B cell (primary cell): ENCODE results near the gene PDZD7. TPM values are rescaled to one million over a fixed set of nuclear protein-coding genes. Genes with fewer than 3 reads are reported as not detected.

Experiments used
- ATAC-seq: fragments of 200-7000 bp; cut with Tn5 transposase; one replicate; pipeline ENCODE4 v1.10.0; 2021; ENCODE audit warnings: low read depth, mild to moderate bottlenecking, moderate number of reproducible peaks, moderate library complexity
- CTCF ChIA-PET: fragments of 350-600 bp; sonication (Branson Sonifier 250); formaldehyde crosslinking; loops from one replicate; lab custom pipeline; 2021; ENCODE audit warnings: antibody characterized with exemption, inconsistent platforms; lab: Charles Lee
- POLR2A ChIA-PET: fragments of 350-600 bp; sonication (Branson Sonifier 250); formaldehyde crosslinking; loops from one replicate; lab custom pipeline; 2021; ENCODE audit warnings: antibody characterized with exemption; lab: Charles Lee
- DNase-seq: peaks from one replicate; pipeline ENCODE4 v3.0.0; 2013
- H2AFZ ChIP-seq: 2 replicates; pipeline ENCODE4 v1.6.1; 2012; ENCODE audit warnings: mild to moderate bottlenecking, low read depth, low read length; ENCODE audit not compliant: insufficient read depth, poor library complexity, severe bottlenecking
- H3K27ac ChIP-seq, 2 donors: 1 replicate in 1 of 2; 2 replicates in 1 of 2; pipeline ENCODE4 v1.5.1; 2012 to 2013; ENCODE audit warnings: low read length in 2 of 2, mild to moderate bottlenecking in 2 of 2, moderate library complexity in 1 of 2
- H3K27me3 ChIP-seq, 4 experiments: fragments of 200-600 bp in 1 of 4; sonication (generic) in 1 of 4; replicated peaks in 1 of 4; 1 replicate in 2 of 4; 2 replicates in 2 of 4; pipeline versions ENCODE4 v1.6.1 to v1.7.0; 2013 to 2016; ENCODE audit warnings: low read length in 3 of 4, mild to moderate bottlenecking in 2 of 4, mixed read lengths in 1 of 4, moderate library complexity in 1 of 4; ENCODE audit not compliant: insufficient read depth in 4 of 4, control insufficient read depth in 3 of 4; ENCODE audit errors: control extremely low read depth in 1 of 4
- H3K36me3 ChIP-seq, 2 experiments: replicated peaks in 1 of 2; 1 replicate in 1 of 2; 2 replicates in 1 of 2; pipeline versions ENCODE4 v1.6.1 to v1.7.1; 2013; ENCODE audit warnings: low read length in 1 of 2; ENCODE audit not compliant: insufficient read depth in 2 of 2, control insufficient read depth in 1 of 2; ENCODE audit errors: control extremely low read depth in 1 of 2, extremely low read depth in 1 of 2
- H3K4me1 ChIP-seq, 2 donors: fragments of 200-600 bp in 1 of 2; sonication (generic) in 1 of 2; 1 replicate in 1 of 2; 2 replicates in 1 of 2; pipeline versions ENCODE4 v1.5.1 to v1.6.1; 2013 to 2017; ENCODE audit warnings: low read length in 2 of 2; ENCODE audit not compliant: control insufficient read depth in 2 of 2, insufficient read depth in 2 of 2
- H3K4me2 ChIP-seq: replicated peaks from 2 replicates; pipeline ENCODE3; 2012; ENCODE audit warnings: mild to moderate bottlenecking, low read depth, low read length; ENCODE audit not compliant: poor library complexity, severe bottlenecking
- H3K4me3 ChIP-seq, 5 experiments: fragments of 200-600 bp in 1 of 5; sonication (generic) in 1 of 5; 1 replicate in 3 of 5; 2 replicates in 2 of 5; pipeline versions ENCODE4 v1.5.1 to v1.7.0; 2011 to 2016; ENCODE audit warnings: low read length in 4 of 5, mild to moderate bottlenecking in 4 of 5, low read depth in 2 of 5, control low read depth in 1 of 5, moderate library complexity in 1 of 5; ENCODE audit not compliant: insufficient read depth in 1 of 5; ENCODE audit errors: control extremely low read depth in 1 of 5, extremely low read depth in 1 of 5
- H3K79me2 ChIP-seq: fragments of 200-600 bp; sonication (generic); one replicate; pipeline ENCODE4 v1.6.0; 2016; ENCODE audit warnings: low read length; ENCODE audit not compliant: control insufficient read depth, insufficient read depth
- H3K9ac ChIP-seq: fragments of 200-600 bp; sonication (generic); 2 replicates; pipeline ENCODE4 v1.6.1; 2017; ENCODE audit warnings: mild to moderate bottlenecking, low read length, moderate library complexity
- H3K9me3 ChIP-seq, 3 donors: one replicate each; pipeline versions ENCODE4 v1.6.1 to v1.7.1; 2013; ENCODE audit warnings: low read length in 2 of 3; ENCODE audit not compliant: control insufficient read depth in 2 of 3, insufficient read depth in 1 of 3; ENCODE audit errors: control extremely low read depth in 1 of 3
- H4K20me1 ChIP-seq: 2 replicates; pipeline ENCODE4 v1.6.0; 2012; ENCODE audit warnings: mild to moderate bottlenecking, low read length; ENCODE audit not compliant: insufficient read depth, control insufficient read depth, poor library complexity, severe bottlenecking
- H3K27ac Mint-ChIP-seq: one replicate; pipeline ENCODE4 v1.8.0; 2021; ENCODE audit warnings: mixed read lengths
- H3K27me3 Mint-ChIP-seq: one replicate; pipeline ENCODE4 v1.8.0; 2021; ENCODE audit warnings: mixed read lengths
- H3K4me1 Mint-ChIP-seq: one replicate; pipeline ENCODE4 v1.8.0; 2021; ENCODE audit warnings: mixed read lengths
- H3K4me3 Mint-ChIP-seq: one replicate; pipeline ENCODE4 v1.8.0; 2021; ENCODE audit warnings: mixed read lengths
- H3K9me3 Mint-ChIP-seq: one replicate; pipeline ENCODE4 v1.8.0; 2022; ENCODE audit warnings: mixed read lengths; ENCODE audit not compliant: insufficient read depth
- CTCF ChIP-seq: fragments of 200-600 bp; IDR thresholded peaks from one replicate; pipeline ENCODE4 v1.8.0; 2022; ENCODE audit warnings: antibody characterized with exemption, mild to moderate bottlenecking
- EZH2 ChIP-seq: IDR thresholded peaks from 2 replicates; pipeline ENCODE4 v1.6.1; 2012; ENCODE audit warnings: borderline replicate concordance, low read depth, mild to moderate bottlenecking, moderate library complexity, low read length; ENCODE audit not compliant: insufficient read depth, poor library complexity, severe bottlenecking
- WGBS: methylation state at CpG from one replicate; pipeline ENCODE4 v1.1.5; 2013; ENCODE audit warnings: missing lambda C conversion rate; ENCODE audit not compliant: insufficient coverage; 5-methylcytosine and 5-hydroxymethylcytosine counted together
- intact Hi-C: fragments of 100-400 bp; cut with micrococcal nuclease; formaldehyde crosslinking; loops from one replicate; pipeline ENCODE4 v1.10.0; 2022
- polyA plus RNA-seq: library from polyadenylated mRNA; depleted of rRNA; stranded (reverse); fragments of >200 nt; gene quantifications from 2 replicates; pipeline ENCODE4 v1.2.3, GENCODE V29; 2012
- total RNA-seq, 2 donors: library from RNA; stranded (reverse); fragments of 120-200 nt in 1 of 2; gene quantifications; 1 replicate in 1 of 2; 2 replicates in 1 of 2; pipeline versions ENCODE4 v1.2.3 to v1.2.4, GENCODE V29; 2013 to 2022

PDZD7 gene
- total and polyA plus RNA-seq, 2 donors (not counting 1 experiment from before 2014, with no cell fraction given): 0.64 to 0.69 TPM

- H3K4me3 Mint-ChIP-seq: no peak overlapping the region
- intact Hi-C loops: no loop called here
- H3K4me2 ChIP-seq: no peak overlapping the region
- no peak for DNase-seq
- H3K27me3 ChIP-seq: peaks cover 0 to 29% (median 13%) of the 10 kb centered on the region in 4 experiments
- H3K4me3 ChIP-seq: no peak overlapping the region
- peaks cover 15% of the 10 kb centered on the region for H3K27me3 Mint-ChIP-seq
- no peaks in the 10 kb centered on the region for H3K9me3 Mint-ChIP-seq
- H3K9ac ChIP-seq: no peak overlapping the region
- H3K36me3 ChIP-seq: no peaks in the 10 kb centered on the region
- no peaks in the 10 kb centered on the region for H3K79me2 ChIP-seq
- ChIA-PET CTCF (interaction anchor here (1.5 to 6.4 kb wide), 5 partner anchors 8 to 40 kb away, joined by 4 to 72 read pairs (median 6); no protein-coding TSS in a partner anchor), POLR2A (no interaction called here)
- H3K27ac Mint-ChIP-seq: peak overlapping the region; percentile 27
- H3K4me1 Mint-ChIP-seq: peaks cover 10% of the 10 kb centered on the region
- no peaks in the 10 kb centered on the region for H4K20me1 ChIP-seq
- TF ChIP-seq EZH2 (no peak), CTCF (no peak)
- 83% methylated on average over 6 of the region's 10 CpGs for WGBS
- no peak overlapping the region for H3K27ac ChIP-seq
- H3K9me3 ChIP-seq: no peaks in the 10 kb centered on the region
- H3K4me1 ChIP-seq: peaks cover 8 to 17% of the 10 kb centered on the region in 2 donors
- no peak overlapping the region for H2AFZ ChIP-seq
- ATAC-seq: no peak
Observed at GRCh38 chr10:101027106-101027720, 3.7 kb downstream of the PDZD7 start.

GRCh38 chr10:101022967-101023705 is 7.8 kb downstream of the PDZD7 start:
- H3K27me3 ChIP-seq: peaks cover 0 to 19% (median 8%) of the 10 kb centered on the region in 4 experiments
- H4K20me1 ChIP-seq: no peaks in the 10 kb centered on the region
- no peak overlapping the region for H2AFZ ChIP-seq
- ChIA-PET POLR2A (no interaction called here), CTCF (no interaction called here)
- no peak overlapping the region for H3K4me2 ChIP-seq
- no peak overlapping the region for H3K27ac Mint-ChIP-seq
- DNase-seq (no peak), ATAC-seq (no peak)
- peaks cover 7% of the 10 kb centered on the region for H3K4me1 Mint-ChIP-seq
- H3K27ac ChIP-seq: no peak overlapping the region
- peaks cover 15% of the 10 kb centered on the region for H3K27me3 Mint-ChIP-seq
- no peak overlapping the region for H3K4me3 ChIP-seq
- no peaks in the 10 kb centered on the region for H3K9me3 Mint-ChIP-seq
- 92% methylated on average over 14 of the region's 15 CpGs for WGBS
- H3K4me3 Mint-ChIP-seq: no peak overlapping the region
- H3K9me3 ChIP-seq: no peaks in the 10 kb centered on the region
- H3K4me1 ChIP-seq: peaks cover 12 to 13% of the 10 kb centered on the region in 2 donors
- no peak overlapping the region for H3K9ac ChIP-seq
- H3K79me2 ChIP-seq: no peaks in the 10 kb centered on the region
- no peak for TF ChIP-seq EZH2
- TF ChIP-seq CTCF: no peak
- intact Hi-C loops: no loop called here
- no peaks in the 10 kb centered on the region for H3K36me3 ChIP-seq
